GM12878 (cell line): ENCODE measurements around the gene CLRN3. TPM values are rescaled to one million over a fixed set of nuclear protein-coding genes. Genes with fewer than 3 reads are reported as not detected.

Source experiments
- ATAC-seq: fragments of 200-7000 bp; cut with Tn5 transposase; 3 replicates; pipeline ENCODE4 v1.9.1; 2020; ENCODE audit warnings: mild to moderate bottlenecking, moderate library complexity
- BruUV-seq: library from RNA; stranded (reverse); fragments of 400-500 nt; replicated peaks from 2 replicates; lab custom pipeline; 2021; lab: Mats Ljungman, UMichigan
- CTCF ChIA-PET: fragments of 300-600 bp; sonication (Branson Sonifier 250); formaldehyde crosslinking; extraction: SDS; loops from one replicate; lab custom pipeline; 2021; ENCODE audit warnings: inconsistent platforms; lab: Yijun Ruan, JAX
- POLR2A ChIA-PET: fragments of 350-600 bp; formaldehyde crosslinking; extraction: SDS; loops from one replicate; lab custom pipeline; 2021; ENCODE audit warnings: inconsistent platforms; lab: Charles Lee
- RAD21 ChIA-PET: fragments of 300-600 bp; sonication (Branson Sonifier 250); formaldehyde crosslinking; loops from one replicate; lab custom pipeline; 2023; ENCODE audit warnings: antibody characterized with exemption; ENCODE audit not compliant: unreplicated experiment; lab: Charles Lee
- SMC1A ChIA-PET: fragments of 300-600 bp; sonication (Branson Sonifier 250); formaldehyde crosslinking; loops from one replicate; lab custom pipeline; 2023; ENCODE audit not compliant: unreplicated experiment, uncharacterized antibody; lab: Charles Lee
- DNase-seq: peaks from one replicate; pipeline ENCODE4 v3.0.0-alpha.2; 2011; ENCODE audit warnings: low read depth, low spot score
- FAIRE-seq: peaks from 3 replicates; lab custom pipeline; 2011; peaks lifted over from hg19 to GRCh38; lab: Jason Lieb, UNC
- H2AFZ ChIP-seq: 2 replicates; pipeline ENCODE4 v1.6.0; 2011; ENCODE audit warnings: low read depth, low read length, control low read depth; ENCODE audit not compliant: control insufficient read depth
- H3K27ac ChIP-seq: 2 replicates; pipeline ENCODE4 v1.5.1; 2011; ENCODE audit warnings: control low read depth; ENCODE audit not compliant: control insufficient read depth, insufficient read depth
- H3K27me3 ChIP-seq, 2 experiments: replicated peaks in 1 of 2; 2 replicates each; pipeline versions ENCODE4 v1.6.0 to v1.6.1; 2011; ENCODE audit warnings: low read length in 1 of 2; ENCODE audit not compliant: control insufficient read depth in 2 of 2, insufficient read depth in 2 of 2
- H3K36me3 ChIP-seq, 2 experiments: 2 replicates each; pipeline ENCODE4 v1.5.1; 2011; ENCODE audit warnings: low read length in 1 of 2; ENCODE audit not compliant: control insufficient read depth in 2 of 2, insufficient read depth in 2 of 2
- H3K4me1 ChIP-seq: 2 replicates; pipeline ENCODE4 v1.6.1; 2011; ENCODE audit warnings: mild to moderate bottlenecking, low read length, moderate library complexity, mixed read lengths; ENCODE audit not compliant: control insufficient read depth, insufficient read depth
- H3K4me2 ChIP-seq: 2 replicates; pipeline ENCODE4 v1.6.0; 2011; ENCODE audit warnings: control low read depth; ENCODE audit not compliant: control insufficient read depth, insufficient read depth
- H3K4me3 ChIP-seq: fragments of 200-600 bp; sonication (generic); 2 replicates; pipeline ENCODE4 v1.5.1; 2016
- H3K79me2 ChIP-seq: 2 replicates; pipeline ENCODE4 v1.6.0; 2011; ENCODE audit warnings: low read length; ENCODE audit not compliant: control insufficient read depth, insufficient read depth
- H3K9ac ChIP-seq: 2 replicates; pipeline ENCODE4 v1.8.0; 2011; ENCODE audit warnings: low read length, control low read depth, mixed read lengths; ENCODE audit not compliant: control insufficient read depth, insufficient read depth
- H3K9me3 ChIP-seq: replicated peaks from 3 replicates; pipeline ENCODE4 v1.5.1; 2011; ENCODE audit warnings: mild to moderate bottlenecking, low read length; ENCODE audit not compliant: control insufficient read depth, insufficient read depth
- H4K20me1 ChIP-seq: 2 replicates; pipeline ENCODE4 v1.6.0; 2011; ENCODE audit not compliant: control insufficient read depth, insufficient read depth
- BCL11A ChIP-seq: IDR thresholded peaks from 2 replicates; pipeline ENCODE4 v1.6.1; 2011; ENCODE audit warnings: low read depth, low read length
- BCLAF1 ChIP-seq: fragments of 450-650 bp; IDR thresholded peaks from 2 replicates; pipeline ENCODE4 v1.6.1; 2017; ENCODE audit warnings: antibody characterized with exemption, mild to moderate bottlenecking, moderate library complexity
- BHLHE40 ChIP-seq, 2 experiments: fragments of 450-650 bp in 1 of 2; IDR thresholded peaks; 2 replicates each; pipeline ENCODE4 v1.6.1; 2011 to 2017; ENCODE audit warnings: low read depth in 2 of 2, borderline replicate concordance in 1 of 2, improper control_type of control experiment in 1 of 2, low read length in 1 of 2, mild to moderate bottlenecking in 1 of 2
- BRCA1 ChIP-seq: IDR thresholded peaks from 2 replicates; pipeline ENCODE4 v1.6.1; 2011; ENCODE audit warnings: low read depth, low read length, improper control_type of control experiment
- CBX5 ChIP-seq: sonication (generic); IDR thresholded peaks from 2 replicates; pipeline ENCODE4 v1.6.1; 2016; ENCODE audit warnings: low read depth, moderate library complexity, mild to moderate bottlenecking, inconsistent platforms
- CHD1 ChIP-seq: IDR thresholded peaks from 2 replicates; pipeline ENCODE4 v1.6.1; 2012; ENCODE audit warnings: low read depth, low read length, improper control_type of control experiment
- HDAC6 ChIP-seq: fragments of 200-600 bp; sonication (generic); IDR thresholded peaks from one replicate; pipeline ENCODE4 v1.8.0; 2017; ENCODE audit warnings: antibody characterized with exemption; ENCODE audit not compliant: unreplicated experiment
- IRF3 ChIP-seq: fragments of 450-650 bp; IDR thresholded peaks from 2 replicates; pipeline ENCODE4 v1.6.1; 2014; ENCODE audit warnings: mild to moderate bottlenecking
- MYB ChIP-seq: fragments of 150-350 bp; IDR thresholded peaks from 2 replicates; pipeline ENCODE4 v1.6.1; 2014; ENCODE audit warnings: mild to moderate bottlenecking, low read depth, low read length, borderline replicate concordance
- MYC ChIP-seq: IDR thresholded peaks from 2 replicates; pipeline ENCODE4 v1.6.1; 2011; ENCODE audit warnings: mild to moderate bottlenecking, low read length, moderate library complexity, inconsistent platforms; ENCODE audit not compliant: insufficient read depth, insufficient replicate concordance, insufficient read length, severe bottlenecking
- RBBP5 ChIP-seq: fragments of 200-600 bp; sonication (generic); conservative IDR thresholded peaks from 2 replicates; pipeline ENCODE4 v1.6.1; 2016
- RCOR1 ChIP-seq: conservative IDR thresholded peaks from 2 replicates; pipeline ENCODE4 v1.6.1; 2012; ENCODE audit warnings: low read depth, low read length, improper control_type of control experiment
- SMARCA5 ChIP-seq: fragments of 450-650 bp; IDR thresholded peaks from 2 replicates; pipeline ENCODE4 v1.6.1; 2017; ENCODE audit warnings: mild to moderate bottlenecking
- USF1 ChIP-seq: IDR thresholded peaks from 2 replicates; pipeline ENCODE4 v1.6.1; 2011; ENCODE audit warnings: borderline replicate concordance, low read depth, mild to moderate bottlenecking, moderate library complexity, mixed read lengths, low read length; ENCODE audit not compliant: insufficient read depth; ENCODE audit errors: extremely low read length
- USF2 ChIP-seq: IDR thresholded peaks from 2 replicates; pipeline ENCODE4 v1.6.1; 2011; ENCODE audit warnings: low read depth, low read length, improper control_type of control experiment, borderline replicate concordance
- YY1 ChIP-seq: IDR thresholded peaks from 2 replicates; pipeline ENCODE4 v1.6.1; 2011; ENCODE audit warnings: low read depth, mild to moderate bottlenecking, low read length
- ZNF274 ChIP-seq: IDR thresholded peaks from one replicate; pipeline ENCODE4 v1.8.0; 2011; ENCODE audit not compliant: insufficient read length, insufficient read depth
- WGBS: methylation state at CpG from one replicate; pipeline ENCODE4 v1.1.6; 2016; ENCODE audit warnings: low lambda C conversion rate; ENCODE audit not compliant: insufficient replicate concordance, insufficient coverage; ENCODE audit errors: missing lambda C conversion rate; 5-methylcytosine and 5-hydroxymethylcytosine counted together
- in situ Hi-C: fragments of 300-500 bp; cut with MboI; formaldehyde crosslinking; loops from 9 replicates; pipeline ENCODE4 v1.14.3; 2018; ENCODE audit warnings: mixed read lengths
- intact Hi-C: fragments of 100-400 bp; cut with micrococcal nuclease; formaldehyde crosslinking; loops from one replicate; pipeline ENCODE4 v1.14.2; 2022; ENCODE audit not compliant: unreplicated experiment
- polyA plus RNA-seq, 11 experiments: library from polyadenylated mRNA; depleted of rRNA in 4 of 11; unstranded in 6 of 11; stranded (reverse) in 5 of 11; fragments of >200 nt; fragmentation: Nextera tagmentation in 4 of 11; fragmentation: Illumina TruSeq in 1 of 11; extraction: Ambion mirVana in 4 of 11; extraction: Trizol in 1 of 11; gene quantifications; 1 replicate in 1 of 11; 2 replicates in 10 of 11; pipeline versions ENCODE4 v1.2.1 to v1.2.3, GENCODE V29; 2011 to 2016; ENCODE audit warnings: inconsistent platforms in 2 of 11, missing spikeins in 2 of 11, low read depth in 1 of 11
- total RNA-seq, 4 experiments: library from RNA; depleted of rRNA in 3 of 4; stranded (reverse); fragments of >200 nt in 3 of 4; fragmentation: Illumina TruSeq in 1 of 4; extraction: Trizol in 1 of 4; gene quantifications; 2 replicates each; pipeline versions ENCODE4 v1.2.1 to v1.2.3, GENCODE V29; 2013 to 2021

CLRN3 gene
- total and polyA plus RNA-seq, 10 of the 15 experiments (the other 5 are each of a cell fraction or from before 2014, with no cell fraction given) = not detected

- FAIRE-seq (no peak), ATAC-seq (no peak), DNase-seq (no peak)
- no peak overlapping the region for H3K4me2 ChIP-seq
- BruUV-seq = no TSS peak
- POLR2A ChIA-PET = no interaction called here
- no peaks in the 10 kb centered on the region for H3K79me2 ChIP-seq
- H3K9ac ChIP-seq = no peak overlapping the region
- CTCF ChIA-PET = interaction anchor here (1.2 kb wide), 1 partner anchor 46 kb away, joined by 3 read pairs; no protein-coding TSS in a partner anchor
- intact Hi-C loops (loop anchor here (10.0 kb wide), 1 partner anchor 255 kb away; no protein-coding TSS in a partner anchor), in situ Hi-C loops (no loop called here)
- no peak overlapping the region for H3K27ac ChIP-seq
- H3K27me3 ChIP-seq = no peaks in the 10 kb centered on the region
- no peaks in the 10 kb centered on the region for H3K4me1 ChIP-seq
- no peak overlapping the region for H3K4me3 ChIP-seq
- H4K20me1 ChIP-seq = no peaks in the 10 kb centered on the region
- WGBS = 2% methylated on average over 3 of the region's 3 CpGs
- no peaks in the 10 kb centered on the region for H3K36me3 ChIP-seq
- H3K9me3 ChIP-seq = no peaks in the 10 kb centered on the region
- RAD21 ChIA-PET = no interaction called here
- H2AFZ ChIP-seq = no peak overlapping the region
- SMC1A ChIA-PET = no interaction called here
- no peak for TF ChIP-seq BHLHE40 (IDR thresholded peaks at IDR 0.05; ENCODE audit: borderline replicate concordance in 1 of 2, low read depth in 2 of 2, low read length in 1 of 2)
- TF ChIP-seq BCL11A = no peak
- no peak for TF ChIP-seq BRCA1
- no peak for TF ChIP-seq BCLAF1
- TF ChIP-seq USF2 = no peak
- no peak for TF ChIP-seq HDAC6
- no peak for TF ChIP-seq MYB
- TF ChIP-seq RCOR1 = no peak
- TF ChIP-seq SMARCA5 = no peak
- no peak for TF ChIP-seq YY1
- TF ChIP-seq USF1 = no peak
- TF ChIP-seq CBX5 = no peak
- TF ChIP-seq ZNF274 = no peak
- TF ChIP-seq IRF3 = no peak
- no peak for TF ChIP-seq RBBP5
- TF ChIP-seq MYC = no peak
- no peak for TF ChIP-seq CHD1
Observed at GRCh38 chr10:127899766-127900387, 7.1 kb upstream of the CLRN3 start.
